ENCODE results near the gene PIP4K2C.

Gene PIP4K2C

DNA sequence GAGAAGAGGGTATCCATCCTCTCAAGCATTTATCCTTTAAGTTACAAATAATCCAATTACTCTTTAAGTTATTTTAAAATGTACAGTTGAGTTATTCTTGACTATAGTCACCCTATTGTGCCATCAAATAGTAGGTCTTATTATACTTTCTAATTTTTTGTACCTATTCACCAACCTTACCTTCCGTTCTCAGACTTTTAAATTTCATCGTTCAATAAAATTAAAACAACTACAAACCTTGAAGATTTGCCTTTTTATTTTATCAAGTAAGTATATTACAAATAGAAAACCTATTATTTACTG is 43.0 kb upstream of the PIP4K2C start:
- H3K4me3 ChIP-seq (ENCODE audit: low read depth, low read length): no peak overlapping the region
- TF ChIP-seq, protein P1, sequence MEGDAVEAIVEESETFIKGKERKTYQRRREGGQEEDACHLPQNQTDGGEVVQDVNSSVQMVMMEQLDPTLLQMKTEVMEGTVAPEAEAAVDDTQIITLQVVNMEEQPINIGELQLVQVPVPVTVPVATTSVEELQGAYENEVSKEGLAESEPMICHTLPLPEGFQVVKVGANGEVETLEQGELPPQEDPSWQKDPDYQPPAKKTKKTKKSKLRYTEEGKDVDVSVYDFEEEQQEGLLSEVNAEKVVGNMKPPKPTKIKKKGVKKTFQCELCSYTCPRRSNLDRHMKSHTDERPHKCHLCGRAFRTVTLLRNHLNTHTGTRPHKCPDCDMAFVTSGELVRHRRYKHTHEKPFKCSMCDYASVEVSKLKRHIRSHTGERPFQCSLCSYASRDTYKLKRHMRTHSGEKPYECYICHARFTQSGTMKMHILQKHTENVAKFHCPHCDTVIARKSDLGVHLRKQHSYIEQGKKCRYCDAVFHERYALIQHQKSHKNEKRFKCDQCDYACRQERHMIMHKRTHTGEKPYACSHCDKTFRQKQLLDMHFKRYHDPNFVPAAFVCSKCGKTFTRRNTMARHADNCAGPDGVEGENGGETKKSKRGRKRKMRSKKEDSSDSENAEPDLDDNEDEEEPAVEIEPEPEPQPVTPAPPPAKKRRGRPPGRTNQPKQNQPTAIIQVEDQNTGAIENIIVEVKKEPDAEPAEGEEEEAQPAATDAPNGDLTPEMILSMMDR (IDR thresholded peaks at IDR 0.05; ENCODE audit: low read depth, low read length): no peak

DNA sequence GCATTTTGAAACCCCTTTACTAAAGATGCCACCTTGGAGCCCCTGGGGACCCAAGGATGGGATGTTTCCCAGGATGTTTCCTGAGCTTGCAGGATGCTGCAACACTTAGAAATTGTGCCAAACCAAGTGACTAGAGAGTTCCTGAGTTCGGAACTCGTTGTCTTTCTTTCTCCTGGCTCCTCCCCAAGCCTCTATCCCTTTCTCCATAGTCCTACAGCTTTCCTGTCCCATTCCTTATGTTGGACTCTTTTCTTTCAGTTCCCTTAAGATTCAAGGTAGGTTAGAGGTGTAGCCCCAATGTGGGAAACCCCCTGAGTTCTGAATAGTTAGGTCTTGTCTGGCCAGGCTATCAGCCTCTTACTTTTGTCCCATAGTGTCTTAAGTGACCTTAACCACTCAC is 42.5 kb upstream of the PIP4K2C start:
- H3K4me3 ChIP-seq (ENCODE audit: low read depth, low read length): no peak overlapping the region
- TF ChIP-seq, protein P1 (IDR thresholded peaks at IDR 0.05; ENCODE audit: low read depth, low read length): no peak

DNA sequence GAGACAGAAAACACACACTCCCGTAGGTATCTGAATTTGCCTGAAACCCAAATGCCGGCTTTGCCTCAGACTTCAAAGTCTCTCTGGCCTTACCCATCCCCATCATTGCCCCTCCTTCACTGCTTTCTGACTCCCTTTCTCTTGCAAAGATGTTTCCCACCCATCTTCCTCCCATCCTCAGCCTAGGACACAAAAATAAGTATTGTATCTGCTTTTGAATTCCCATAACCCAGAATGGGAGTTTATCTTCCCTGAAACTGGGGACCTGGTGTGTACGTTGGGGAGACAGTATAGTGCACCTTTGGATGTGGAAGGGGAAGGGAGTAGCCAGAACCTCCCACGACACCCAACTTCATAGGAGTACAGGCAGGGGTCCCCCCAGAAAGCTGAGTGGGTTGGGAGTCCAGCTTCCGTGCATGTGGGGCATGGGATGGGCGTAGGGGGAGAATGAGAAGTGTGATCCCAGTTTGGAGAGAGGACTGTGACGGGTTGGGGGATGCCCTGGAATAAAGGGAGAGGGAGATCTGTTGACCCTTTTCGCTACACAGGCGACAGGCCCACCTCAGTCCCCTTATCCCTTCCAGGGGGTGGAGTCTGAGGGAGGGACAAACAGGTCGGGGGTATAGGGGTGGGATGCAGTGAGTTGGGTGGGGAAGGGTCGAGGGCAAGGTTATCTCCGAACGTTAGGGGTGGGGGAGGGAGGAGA is 41.6 kb upstream of the PIP4K2C start:
- TF ChIP-seq, protein P1 (IDR thresholded peaks at IDR 0.05; ENCODE audit: low read depth, low read length): no peak
- H3K4me3 ChIP-seq (ENCODE audit: low read depth, low read length): peak overlapping the region; percentile 50

DNA sequence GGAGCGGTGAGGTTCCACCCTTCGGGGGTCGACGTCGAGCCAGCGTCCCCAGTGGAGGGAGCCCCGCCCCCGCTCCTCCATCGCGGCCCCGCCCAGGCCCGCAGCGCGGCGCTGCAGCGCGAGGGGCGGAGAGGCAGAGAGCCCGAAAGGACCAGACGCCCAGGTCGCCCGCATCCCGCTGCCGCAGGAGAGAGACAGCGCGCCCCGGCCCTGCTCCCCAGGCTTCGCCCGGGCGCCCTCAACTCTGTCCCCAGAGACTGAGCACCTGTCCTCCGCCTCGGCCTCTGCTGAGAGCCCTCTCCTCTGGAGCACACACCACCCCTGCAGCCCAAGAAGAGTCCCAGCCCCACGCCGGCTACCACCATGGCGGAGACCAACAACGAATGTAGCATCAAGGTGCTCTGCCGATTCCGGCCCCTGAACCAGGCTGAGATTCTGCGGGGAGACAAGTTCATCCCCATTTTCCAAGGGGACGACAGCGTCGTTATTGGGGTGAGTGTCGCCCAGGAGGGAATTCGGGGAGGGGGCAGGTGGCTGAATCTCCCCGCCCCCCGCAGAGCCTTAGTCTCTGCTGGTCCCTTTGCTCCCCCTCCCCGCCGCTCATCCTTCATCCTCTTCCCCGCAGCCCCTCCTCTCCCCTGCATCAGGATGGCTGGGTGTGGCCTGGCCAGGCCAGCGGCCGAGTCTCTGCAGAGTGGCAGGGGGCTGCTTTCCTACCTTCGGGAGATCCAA is 40.9 kb upstream of the PIP4K2C start, which contains the start of gene KIF5A:
Gene KIF5A, plus strand, starts transcription at position 136 of the 732 bp plus-strand sequence. Its CDS starts 228 bp downstream, at position 364.
- H3K4me3 ChIP-seq (ENCODE audit: low read depth, low read length): peak within 1 kb of the TSS; percentile 50
- TF ChIP-seq, protein P1 (IDR thresholded peaks at IDR 0.05; ENCODE audit: low read depth, low read length): no peak

DNA sequence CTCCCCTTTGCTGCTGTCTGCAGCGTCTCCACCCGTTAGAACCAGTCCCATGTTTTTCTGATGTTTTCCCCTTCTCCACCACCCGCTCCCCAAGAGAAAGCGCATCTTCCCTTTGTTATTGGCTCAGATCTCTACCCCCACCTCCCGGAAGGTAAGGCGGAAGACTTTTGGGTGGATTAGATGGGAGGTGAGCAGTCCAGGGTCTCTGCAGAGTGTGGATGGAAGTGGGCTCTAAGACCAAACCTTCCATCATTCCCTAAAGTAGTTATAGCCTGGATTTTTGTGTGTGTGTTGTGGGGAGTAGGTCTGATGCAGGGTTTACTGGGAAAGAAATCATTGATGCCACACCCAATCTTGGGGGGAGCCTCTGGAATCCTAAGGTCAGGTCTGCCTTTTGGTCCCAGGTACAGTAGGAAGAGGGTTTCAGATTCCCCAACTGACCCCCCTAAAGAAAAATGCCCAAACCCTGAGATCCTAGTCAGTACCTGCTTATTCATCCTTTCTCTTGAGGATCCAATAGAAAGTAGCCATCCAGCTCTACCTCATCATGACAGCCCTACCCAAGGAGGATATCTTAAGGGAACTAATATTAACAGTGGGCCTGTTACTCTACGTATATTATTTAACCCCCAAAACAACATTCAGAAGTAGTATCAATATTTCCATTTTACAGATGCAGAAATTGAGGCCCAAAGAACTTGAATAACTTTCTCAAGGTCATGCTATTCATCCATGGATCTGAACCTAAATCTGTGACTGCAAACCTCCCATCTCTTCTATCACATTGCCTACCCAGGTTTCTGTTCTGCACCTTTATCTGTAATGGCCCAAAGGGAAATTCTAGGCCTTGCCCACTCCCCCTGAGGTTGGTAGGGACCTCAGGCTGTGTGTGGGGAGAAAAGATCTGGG is 40.1 kb upstream of the PIP4K2C start:
- peak overlapping the region; percentile 50 for H3K4me3 ChIP-seq (ENCODE audit: low read depth, low read length)
- TF ChIP-seq, protein P1 (IDR thresholded peaks at IDR 0.05; ENCODE audit: low read depth, low read length): no peak

DNA sequence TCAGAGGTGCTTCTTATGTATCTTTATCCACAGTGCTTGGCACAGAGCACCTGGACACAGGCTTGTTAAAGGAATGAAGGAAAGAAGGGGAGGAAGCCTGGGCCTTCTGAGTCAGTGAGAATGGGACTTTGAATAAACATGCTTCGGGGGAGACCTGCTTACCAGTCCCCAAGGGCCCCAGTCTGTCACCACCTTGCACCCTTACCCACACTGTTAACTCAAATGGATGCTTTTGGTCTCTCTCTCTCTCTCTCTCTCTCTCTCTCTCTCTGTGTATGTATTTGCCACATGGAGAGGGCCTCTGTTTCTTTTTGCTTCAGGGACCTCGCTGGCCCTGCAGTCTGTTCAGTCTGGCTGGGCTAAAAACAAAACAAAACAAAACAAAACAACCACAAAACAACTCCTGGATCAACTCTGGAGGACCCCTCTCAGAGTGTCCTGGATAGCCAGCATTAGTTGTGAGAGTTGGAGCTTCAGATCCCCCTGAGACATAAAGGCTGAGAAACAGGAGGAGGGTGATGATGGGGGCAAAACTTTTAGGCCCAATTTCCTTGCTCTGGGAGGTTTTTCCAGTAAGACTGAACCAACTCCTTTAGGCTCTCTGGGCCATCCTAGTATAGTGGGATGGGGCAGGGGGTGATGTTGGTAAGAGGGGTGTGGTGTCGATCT is 39.2 kb upstream of the PIP4K2C start:
- TF ChIP-seq, protein P1 (IDR thresholded peaks at IDR 0.05; ENCODE audit: low read depth, low read length): no peak
- no peak overlapping the region for H3K4me3 ChIP-seq (ENCODE audit: low read depth, low read length)
